Endometrium (tissue), 2 donors: Measurements from ENCODE around the gene ALDH9A1.
"Not testable (repeated sequence)": the region's sequence is repeated elsewhere in the genome, so short reads cannot be mapped to it uniquely, and the experiment has no call there.

Source experiments
- FAIRE-seq: peaks from 2 replicates; lab custom pipeline; 2012; peaks lifted over from hg19 to GRCh38; lab: Jason Lieb, UNC
- donor health status: control.
- donor health status: control.

Gene ALDH9A1

GRCh38 chr1:165686971-165687433 lies 11.4 kb downstream of the ALDH9A1 start:
- FAIRE-seq = no peak

GRCh38 chr1:165686121-165686970 lies 12.0 kb downstream of the ALDH9A1 start:
- no peak for FAIRE-seq

GRCh38 chr1:165683848-165684485 lies 14.4 kb downstream of the ALDH9A1 start:
- no peak for FAIRE-seq

- not testable (repeated sequence) for FAIRE-seq
These were observed 17.6 kb downstream of the ALDH9A1 start for GRCh38 chr1:165680773-165681172.

GRCh38 chr1:165680303-165680702 lies 18.1 kb downstream of the ALDH9A1 start:
- FAIRE-seq = no peak

- no peak for FAIRE-seq
These were observed 18.9 kb downstream of the ALDH9A1 start for GRCh38 chr1:165679282-165680036.

GRCh38 chr1:165678509-165678908 lies 19.9 kb downstream of the ALDH9A1 start:
- FAIRE-seq = no peak

GRCh38 chr1:165675794-165676193 lies 22.6 kb downstream of the ALDH9A1 start:
- no peak for FAIRE-seq

- FAIRE-seq = no peak
These were observed 23.8 kb downstream of the ALDH9A1 start for GRCh38 chr1:165674599-165674998.

GRCh38 chr1:165671526-165671925 lies 26.8 kb downstream of the ALDH9A1 start:
- FAIRE-seq = no peak

- FAIRE-seq = no peak
These were observed 30.2 kb downstream of the ALDH9A1 start for GRCh38 chr1:165668184-165668583.

GRCh38 chr1:165666152-165666825 lies 32.1 kb downstream of the ALDH9A1 start:
- FAIRE-seq = no peak

GRCh38 chr1:165662186-165662585 lies 36.2 kb downstream of the ALDH9A1 start:
- FAIRE-seq = no peak

GRCh38 chr1:165661703-165662102 lies 36.7 kb downstream of the ALDH9A1 start:
- FAIRE-seq = no peak

GRCh38 chr1:165659581-165659895 lies 38.8 kb downstream of the ALDH9A1 start:
- FAIRE-seq = no peak

- FAIRE-seq = not testable (repeated sequence)
These were observed 39.4 kb downstream of the ALDH9A1 start for GRCh38 chr1:165658766-165659580.

GRCh38 chr1:165650981-165651625 lies 47.3 kb downstream of the ALDH9A1 start:
- no peak for FAIRE-seq

- no peak for FAIRE-seq
These were observed 49.3 kb downstream of the ALDH9A1 start for GRCh38 chr1:165648919-165649572.

GRCh38 chr1:165647970-165648369 lies 50.4 kb downstream of the ALDH9A1 start:
- no peak for FAIRE-seq

- no peak for FAIRE-seq
These were observed 50.8 kb downstream of the ALDH9A1 start for GRCh38 chr1:165647517-165647916.
